ENCODE data around the gene PAFAH1B1.
"Not testable (repeated sequence)": the region's sequence is repeated elsewhere in the genome, so short reads cannot be mapped to it uniquely, and the experiment has no call there.

Gene PAFAH1B1

GRCh38 chr17:2593821-2594721, 617 bp downstream of the PAFAH1B1 start:
- DNase-seq (ENCODE audit: extremely low spot score, insufficient read length, low read depth) (peak; percentile 49), FAIRE-seq (peak; percentile 42)

DNA sequence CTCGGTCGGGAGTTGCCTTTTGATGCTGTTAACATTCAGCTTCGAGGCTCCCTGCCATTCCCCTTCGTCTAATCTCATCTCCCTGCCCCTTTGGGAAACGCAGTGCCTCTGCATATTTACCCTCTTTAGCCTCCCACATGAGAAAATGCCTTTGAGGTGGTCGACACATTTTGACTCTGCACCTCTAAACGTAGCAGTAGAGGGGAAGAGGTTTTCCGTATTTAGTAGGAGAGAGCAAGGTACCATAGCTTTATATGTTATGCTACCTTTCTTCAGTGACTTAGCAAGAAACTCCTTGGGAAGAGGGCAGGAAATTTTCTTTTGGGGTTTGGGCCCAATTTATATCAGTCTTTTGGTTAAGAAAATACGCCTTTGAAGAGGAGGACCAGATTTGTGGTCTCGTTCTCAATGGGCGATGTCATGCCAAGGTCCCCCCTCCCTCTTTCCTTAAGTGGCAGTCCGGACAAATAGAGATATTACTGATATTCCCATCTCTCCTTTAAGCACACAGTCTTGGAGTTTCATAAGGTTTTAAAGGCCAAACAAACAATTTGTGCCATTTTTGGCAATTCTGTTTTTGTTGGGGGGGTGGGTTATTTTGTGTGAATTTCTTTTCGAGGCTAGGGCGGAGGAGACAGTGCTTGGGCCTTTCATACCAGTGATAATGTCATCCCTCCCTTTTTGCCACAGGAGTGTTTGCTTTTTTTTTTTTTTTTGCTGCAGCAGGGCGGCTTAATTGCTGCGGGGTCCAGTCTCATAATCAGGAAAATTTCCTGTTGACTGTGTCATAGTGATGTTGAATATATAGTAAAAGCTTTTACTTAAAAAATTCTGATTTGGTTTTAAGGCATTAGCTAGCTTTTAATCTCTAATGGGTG, 1.5 kb downstream of the PAFAH1B1 start:
- DNase-seq (ENCODE audit: extremely low spot score, insufficient read length, low read depth), result no peak

DNA sequence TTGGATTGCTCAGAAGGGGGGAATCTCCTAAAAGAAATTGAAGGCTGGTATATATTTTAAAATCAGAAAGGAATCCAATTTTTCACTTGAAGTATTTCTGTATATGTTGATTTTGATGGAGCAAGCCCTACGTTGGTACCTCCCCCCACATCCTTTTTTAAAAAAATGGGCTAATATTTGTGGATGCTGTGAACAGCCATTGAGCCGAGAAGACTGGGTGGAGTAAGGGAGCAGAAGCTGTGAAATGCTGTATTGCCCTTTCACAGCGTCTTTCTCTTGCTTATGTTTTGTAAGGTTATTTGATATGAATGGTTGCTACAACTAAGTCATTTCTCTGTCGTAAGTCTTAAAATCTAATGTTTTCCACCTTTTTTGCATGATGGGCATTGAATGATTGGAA, 2.3 kb downstream of the PAFAH1B1 start:
- DNase-seq (ENCODE audit: extremely low spot score, insufficient read length, low read depth) (no peak), FAIRE-seq (peak; percentile 26)

More for the DNA sequence above, 1.5 kb downstream of the PAFAH1B1 start:
- peak; percentile 73 for FAIRE-seq

DNA sequence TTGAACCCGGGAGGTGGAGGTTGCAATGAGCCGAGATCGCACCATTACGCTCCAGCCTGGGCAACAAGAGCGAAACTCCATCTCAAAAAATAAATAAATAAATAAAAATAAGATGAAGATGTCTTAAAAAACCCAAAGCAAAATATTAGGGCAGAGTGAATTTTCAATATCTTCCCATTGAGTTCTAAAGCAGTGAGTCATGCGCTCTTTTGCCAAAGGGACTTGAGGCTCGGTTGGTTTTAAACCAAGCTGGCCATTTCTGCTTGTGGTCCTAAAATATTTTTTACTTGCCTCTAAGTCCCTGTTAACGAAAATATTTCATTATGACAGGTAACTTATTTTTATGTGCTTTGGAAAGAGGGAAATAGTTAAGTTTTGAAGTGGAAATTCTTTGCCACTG, 4.7 kb downstream of the PAFAH1B1 start:
- DNase-seq (ENCODE audit: extremely low spot score, insufficient read length, low read depth), result no peak

GRCh38 chr17:2602597-2603017, 9.2 kb downstream of the PAFAH1B1 start:
- FAIRE-seq (no peak), DNase-seq (ENCODE audit: extremely low spot score, insufficient read length, low read depth) (no peak)

More for the DNA sequence above, 4.7 kb downstream of the PAFAH1B1 start:
- no peak for FAIRE-seq

GRCh38 chr17:2608350-2608913, 15.0 kb downstream of the PAFAH1B1 start:
- no peak for DNase-seq (ENCODE audit: extremely low spot score, insufficient read length, low read depth)
- no peak for FAIRE-seq

DNA sequence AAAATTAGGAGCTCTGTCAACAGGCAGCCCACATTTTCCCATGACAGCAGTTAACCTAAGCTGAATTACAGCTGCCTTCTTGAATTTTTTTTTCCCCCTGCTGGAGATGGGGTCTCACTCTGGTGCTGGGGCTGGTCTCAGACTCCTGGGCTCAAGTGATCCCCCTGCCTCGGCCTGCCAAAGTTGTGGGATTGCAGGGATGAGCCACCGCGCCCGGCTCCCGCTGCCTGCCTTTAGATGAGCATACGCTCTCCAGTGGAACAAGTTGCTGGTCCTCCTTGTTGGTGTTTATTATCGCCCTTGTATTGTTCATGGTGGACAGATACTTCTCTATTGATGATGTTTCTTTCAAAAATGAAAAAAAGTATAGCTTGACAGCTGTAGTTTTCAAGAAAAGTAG, 15.6 kb downstream of the PAFAH1B1 start:
- no peak for FAIRE-seq

DNA sequence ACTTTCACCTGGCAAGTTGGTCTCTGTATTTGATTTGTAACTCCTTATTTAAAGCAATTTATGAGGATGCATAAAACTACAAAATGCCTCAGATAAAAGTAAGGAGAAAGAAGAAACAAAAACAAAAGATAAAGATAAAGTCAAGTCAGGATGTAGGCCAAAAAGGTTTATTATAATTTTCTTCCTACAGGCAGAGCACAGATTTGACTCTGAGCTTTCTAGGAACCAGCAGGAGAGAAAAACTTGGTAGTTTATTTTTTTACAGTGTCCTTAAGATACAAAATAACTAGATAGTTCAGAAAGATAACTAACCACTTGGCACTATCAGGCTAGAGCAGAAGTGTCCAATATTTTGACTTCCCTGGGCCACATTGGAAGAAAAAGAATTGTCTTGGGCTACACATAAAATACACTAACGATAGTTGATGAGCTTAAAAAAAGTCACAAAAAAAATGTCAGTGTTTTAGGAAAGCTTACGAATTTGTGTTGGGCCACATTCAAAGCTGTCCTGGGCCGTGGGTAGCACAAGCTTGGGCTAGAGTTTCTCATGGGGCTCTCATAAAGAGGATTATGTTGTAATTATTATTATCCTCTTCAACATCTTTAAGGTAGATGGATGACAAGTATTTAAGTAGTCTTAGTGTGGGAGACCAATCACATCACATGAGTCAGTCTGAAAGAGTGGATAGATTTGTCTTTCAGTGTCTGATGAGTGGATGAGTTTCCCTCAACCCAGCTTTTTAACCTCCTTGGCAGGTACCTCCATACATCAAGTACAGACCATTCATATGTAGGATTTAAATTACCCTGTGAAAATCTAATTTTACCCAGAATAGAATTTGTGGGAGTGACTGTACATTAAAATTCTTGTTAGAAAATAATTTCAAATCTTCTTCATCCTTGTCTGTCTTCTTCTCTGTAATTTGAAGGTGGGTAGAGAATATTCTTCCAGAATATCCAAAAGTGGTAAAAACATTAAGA, 17.0 kb downstream of the PAFAH1B1 start:
- FAIRE-seq, result no peak
- DNase-seq (ENCODE audit: extremely low spot score, insufficient read length, low read depth), result no peak

More for the DNA sequence above, 15.6 kb downstream of the PAFAH1B1 start:
- DNase-seq (ENCODE audit: extremely low spot score, insufficient read length, low read depth), result no peak

DNA sequence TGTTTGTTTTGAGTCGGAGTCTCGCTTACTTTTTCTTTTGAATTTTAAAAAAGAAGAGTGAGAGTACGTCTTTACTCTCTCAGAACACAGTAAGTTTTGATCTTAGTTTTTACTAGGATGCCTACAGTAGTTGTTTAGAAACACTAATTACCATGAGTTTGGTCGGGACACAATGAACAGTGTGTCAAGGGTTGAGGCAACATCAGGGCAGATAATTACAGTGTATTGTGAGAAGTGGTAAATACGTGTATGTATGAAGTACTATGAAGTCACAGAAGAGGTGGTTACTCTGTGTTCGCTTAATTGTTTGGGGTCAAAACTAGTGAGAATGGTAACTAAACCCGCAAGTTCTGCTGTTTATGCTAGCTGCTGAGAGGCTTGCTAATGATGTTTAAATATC, 18.2 kb downstream of the PAFAH1B1 start:
- DNase-seq (ENCODE audit: extremely low spot score, insufficient read length, low read depth) (no peak), FAIRE-seq (peak; percentile 29)

DNA sequence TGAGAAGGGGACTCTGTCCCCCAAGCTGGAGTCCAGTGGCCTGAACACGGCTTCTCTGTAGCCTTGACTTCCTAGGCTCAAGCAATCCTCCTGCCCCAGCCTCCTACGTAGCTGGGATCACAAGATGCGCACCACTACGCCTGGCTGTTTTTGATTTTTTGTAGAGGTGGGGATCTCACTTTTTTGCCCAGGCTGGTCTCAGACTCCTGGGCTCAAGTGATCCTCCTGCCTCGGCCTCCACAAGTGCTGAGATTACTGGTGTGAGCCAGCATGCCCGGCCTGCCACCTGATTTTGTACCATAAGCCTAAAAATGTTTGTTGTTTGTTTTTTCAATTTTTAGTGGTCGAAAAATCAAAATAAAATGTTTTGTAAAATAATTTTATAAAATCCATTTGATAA, 19.2 kb downstream of the PAFAH1B1 start:
- no peak for FAIRE-seq
- DNase-seq (ENCODE audit: extremely low spot score, insufficient read length, low read depth), result no peak

DNA sequence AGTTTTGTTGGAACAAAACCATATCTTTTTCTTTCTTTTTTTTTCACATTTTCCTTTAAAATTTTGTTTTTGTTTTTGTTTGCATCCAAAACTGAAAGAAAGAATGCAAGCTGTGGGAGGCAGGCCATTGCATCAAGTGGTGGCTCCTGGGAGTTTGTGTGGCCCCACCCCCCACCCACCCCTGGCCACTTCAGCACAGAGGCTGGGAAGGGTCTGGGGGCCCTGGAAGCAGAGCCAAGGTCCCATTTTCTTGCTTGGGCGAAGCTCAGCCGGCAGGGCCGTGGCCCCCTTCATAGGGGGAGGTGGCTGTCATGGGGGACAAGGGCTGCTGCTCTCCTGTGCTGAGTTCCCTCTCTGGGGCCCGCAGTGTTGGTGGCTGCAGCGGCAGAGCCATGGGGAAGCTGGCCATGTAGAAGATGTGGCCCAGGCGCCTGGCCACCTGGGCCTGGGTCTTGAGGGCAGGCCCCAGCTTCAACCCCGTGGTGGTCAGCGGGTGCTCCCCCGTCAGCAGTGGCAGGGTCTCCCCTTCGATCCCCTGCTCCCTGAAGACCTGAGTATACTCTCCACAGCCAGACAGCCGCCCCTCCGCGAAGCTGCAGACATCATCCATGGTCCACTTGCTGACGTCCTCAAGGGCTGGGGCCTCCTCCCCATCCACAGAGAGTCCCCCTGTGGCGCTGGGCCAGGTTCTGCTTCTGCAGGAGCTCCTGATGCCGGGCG, 19.8 kb downstream of the PAFAH1B1 start:
- DNase-seq (ENCODE audit: extremely low spot score, insufficient read length, low read depth) (no peak), FAIRE-seq (no peak)

GRCh38 chr17:2615882-2616281, 22.4 kb downstream of the PAFAH1B1 start:
- FAIRE-seq (no peak), DNase-seq (ENCODE audit: extremely low spot score, insufficient read length, low read depth) (no peak)

DNA sequence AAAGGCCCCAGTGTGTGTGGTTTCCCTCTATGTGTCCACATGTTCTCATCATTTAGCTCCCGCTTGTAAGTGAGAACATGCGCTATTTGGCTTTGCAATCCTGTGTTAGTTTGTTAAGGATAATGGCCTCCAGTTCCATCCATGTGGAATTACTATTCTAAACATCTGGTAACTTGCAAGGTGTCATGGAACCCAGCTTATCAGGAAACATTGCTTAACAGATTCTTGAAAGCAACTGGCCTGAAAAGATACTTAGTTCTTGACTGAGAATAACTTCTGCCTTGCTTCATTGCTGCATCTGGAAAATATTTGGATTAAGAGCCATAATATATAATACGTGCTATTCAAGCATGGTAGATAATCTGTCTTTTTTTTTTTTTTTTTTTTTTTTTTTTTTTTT, 27.8 kb downstream of the PAFAH1B1 start:
- FAIRE-seq (no peak), DNase-seq (ENCODE audit: extremely low spot score, insufficient read length, low read depth) (no peak)

- not testable (repeated sequence) for FAIRE-seq; DNase-seq (ENCODE audit: extremely low spot score, insufficient read length, low read depth)
Measured at GRCh38 chr17:2621951-2622405, 28.5 kb downstream of the PAFAH1B1 start.

- FAIRE-seq; DNase-seq (ENCODE audit: extremely low spot score, insufficient read length, low read depth): not testable (repeated sequence)
Measured at GRCh38 chr17:2622721-2623301, 29.4 kb downstream of the PAFAH1B1 start.

GRCh38 chr17:2624292-2624731, 30.9 kb downstream of the PAFAH1B1 start:
- no peak for DNase-seq (ENCODE audit: extremely low spot score, insufficient read length, low read depth)

DNA sequence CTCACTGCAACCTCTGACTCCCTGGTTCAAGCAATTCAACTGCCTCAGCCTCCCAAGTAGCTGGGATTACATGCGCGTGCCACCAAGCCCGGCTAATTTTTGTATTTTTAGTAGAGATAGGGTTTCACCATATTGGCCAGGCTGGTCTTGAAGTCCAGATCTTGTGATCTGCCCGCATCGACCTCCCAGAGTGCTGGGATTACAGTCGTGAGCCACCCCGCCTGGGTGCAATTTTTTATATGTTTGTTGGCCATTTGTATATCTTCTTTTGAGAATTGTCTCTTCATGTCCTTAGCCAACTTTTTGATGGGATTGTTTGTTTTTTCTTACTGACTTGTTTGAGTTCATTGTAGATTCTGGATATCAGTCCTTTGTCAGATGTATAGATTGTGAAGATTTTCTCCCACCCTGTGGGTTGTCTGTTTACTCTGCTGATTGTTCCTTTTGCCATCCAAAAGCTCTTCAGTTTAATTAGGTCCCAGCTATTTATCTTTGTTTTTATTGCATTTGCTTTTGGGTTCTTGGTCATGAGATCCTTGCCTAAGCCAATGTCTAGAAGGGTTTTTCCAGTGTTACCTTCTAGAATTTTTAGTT, 33.3 kb downstream of the PAFAH1B1 start:
- DNase-seq (ENCODE audit: extremely low spot score, insufficient read length, low read depth); FAIRE-seq: not testable (repeated sequence)

More at GRCh38 chr17:2624292-2624731, 30.9 kb downstream of the PAFAH1B1 start:
- FAIRE-seq, result peak; percentile 76

DNA sequence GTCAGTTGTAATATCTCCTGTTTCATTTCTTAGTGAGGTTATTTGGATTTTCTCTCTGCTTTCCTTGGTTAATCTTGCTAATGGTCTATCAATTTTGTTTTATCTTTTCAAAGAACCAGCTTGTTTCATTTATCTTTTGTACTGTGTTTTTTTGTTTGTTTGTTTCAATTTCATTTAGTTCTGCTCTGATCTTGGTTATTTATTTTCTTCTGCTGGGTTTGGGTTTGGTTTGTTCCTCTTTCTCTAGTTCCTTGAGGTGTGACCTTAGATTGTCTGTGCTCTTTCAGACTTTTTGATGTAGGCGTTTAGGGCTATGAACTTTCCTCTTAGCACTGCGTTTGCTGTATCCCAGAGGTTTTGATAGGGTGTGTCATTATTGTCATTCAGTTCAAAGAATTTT, 35.5 kb downstream of the PAFAH1B1 start:
- DNase-seq (ENCODE audit: extremely low spot score, insufficient read length, low read depth), result not testable (repeated sequence)
- FAIRE-seq, result peak; percentile 63

All from GM18507 (cell line).